Keratinocyte (primary cell): ENCODE data around the gene TNRC18. TPM values are rescaled to one million over a fixed set of nuclear protein-coding genes. Genes with fewer than 3 reads are reported as not detected.

Source experiments
- DNase-seq: peaks from one replicate; pipeline ENCODE4 v3.0.0-alpha.2; 2011; ENCODE audit warnings: low read depth, missing footprints, low spot score
- FAIRE-seq: peaks from 2 replicates; lab custom pipeline; 2011; peaks lifted over from hg19 to GRCh38; lab: Jason Lieb, UNC
- H2AFZ ChIP-seq: 2 replicates; pipeline ENCODE4 v1.6.0; 2012; ENCODE audit warnings: low read length, control low read depth, inconsistent platforms; ENCODE audit not compliant: control insufficient read depth
- H3K27ac ChIP-seq: 2 replicates; pipeline ENCODE4 v1.5.1; 2011; ENCODE audit warnings: low read length; ENCODE audit not compliant: control insufficient read depth, insufficient read depth
- H3K27me3 ChIP-seq: 3 replicates; pipeline ENCODE4 v1.6.0; 2011; ENCODE audit warnings: low read length; ENCODE audit not compliant: control insufficient read depth, insufficient read depth; ENCODE audit errors: extremely low read depth
- H3K36me3 ChIP-seq, 2 experiments: 2 replicates in 1 of 2; 3 replicates in 1 of 2; pipeline ENCODE4 v1.5.1; 2011; ENCODE audit warnings: low read length in 2 of 2, mild to moderate bottlenecking in 1 of 2; ENCODE audit not compliant: control insufficient read depth in 2 of 2, insufficient read depth in 2 of 2; ENCODE audit errors: extremely low read depth in 1 of 2
- H3K4me1 ChIP-seq: 3 replicates; pipeline ENCODE4 v1.5.1; 2011; ENCODE audit warnings: low read length; ENCODE audit not compliant: control insufficient read depth, insufficient read depth; ENCODE audit errors: extremely low read depth
- H3K4me2 ChIP-seq: 3 replicates; pipeline ENCODE4 v1.6.0; 2011; ENCODE audit warnings: low read depth, low read length; ENCODE audit not compliant: control insufficient read depth, insufficient read depth; ENCODE audit errors: extremely low read depth
- H3K4me3 ChIP-seq, 3 experiments: fragments of 200-600 bp in 1 of 3; sonication (generic) in 1 of 3; 2 replicates in 2 of 3; 3 replicates in 1 of 3; pipeline ENCODE4 v1.5.1; 2011 to 2016; ENCODE audit warnings: low read length in 3 of 3, mild to moderate bottlenecking in 3 of 3, control low read depth in 2 of 3, inconsistent platforms in 1 of 3, low read depth in 1 of 3, mixed read lengths in 1 of 3, mixed run types in 1 of 3, moderate library complexity in 1 of 3; ENCODE audit not compliant: control insufficient read depth in 2 of 3, insufficient read depth in 2 of 3; ENCODE audit errors: extremely low read depth in 1 of 3
- H3K79me2 ChIP-seq: 2 replicates; pipeline ENCODE4 v1.6.0; 2012; ENCODE audit warnings: low read length; ENCODE audit not compliant: control insufficient read depth, insufficient read depth
- H3K9ac ChIP-seq: 3 replicates; pipeline ENCODE4 v1.6.0; 2011; ENCODE audit warnings: low read length; ENCODE audit not compliant: control insufficient read depth, insufficient read depth; ENCODE audit errors: extremely low read depth
- H3K9me1 ChIP-seq: 3 replicates; pipeline ENCODE4 v1.6.0; 2011; ENCODE audit warnings: low read length; ENCODE audit not compliant: control insufficient read depth, insufficient read depth; ENCODE audit errors: extremely low read depth
- H3K9me3 ChIP-seq: 2 replicates; pipeline ENCODE4 v1.5.1; 2012; ENCODE audit warnings: low read depth, low read length; ENCODE audit not compliant: control insufficient read depth
- H4K20me1 ChIP-seq: 3 replicates; pipeline ENCODE4 v1.6.0; 2011; ENCODE audit warnings: low read length; ENCODE audit not compliant: control insufficient read depth, insufficient read depth; ENCODE audit errors: extremely low read depth
- EZH2 ChIP-seq: IDR thresholded peaks from one replicate; pipeline ENCODE4 v1.6.1; 2012; ENCODE audit warnings: inconsistent platforms, mild to moderate bottlenecking, low read length, moderate library complexity
- dilution Hi-C: fragments of 300-500 bp; cut with MboI; formaldehyde crosslinking; loops from one replicate; pipeline ENCODE4 v1.7.0; 2020; ENCODE audit warnings: low sequenced_read_pairs; ENCODE audit not compliant: extremely low pct_ligation_motif_present
- polyA plus RNA-seq, 5 experiments: library from polyadenylated mRNA; depleted of rRNA in 3 of 5; stranded (reverse) in 3 of 5; stranded (forward) in 1 of 5; unstranded in 1 of 5; fragments of >200 nt; gene quantifications; 1 replicate in 1 of 5; 2 replicates in 3 of 5; 3 replicates in 1 of 5; pipeline versions ENCODE4 v1.2.1 to v1.2.3, GENCODE V29; 2011 to 2012; ENCODE audit warnings: missing spikeins in 2 of 5, low read depth in 1 of 5, low replicate concordance in 1 of 5
- TF ChIP-seq, protein P1 (sequence below), 3 experiments: IDR thresholded peaks in 1 of 3; conservative IDR thresholded peaks in 1 of 3; optimal IDR thresholded peaks in 1 of 3; 2 replicates in 2 of 3; 3 replicates in 1 of 3; pipeline versions ENCODE3 to v1.5.1; 2011; ENCODE audit warnings: low read length in 3 of 3, mild to moderate bottlenecking in 3 of 3, moderate library complexity in 2 of 3, control low read depth in 1 of 3, inconsistent platforms in 1 of 3; ENCODE audit not compliant: insufficient read depth in 2 of 3; ENCODE audit errors: extremely low read depth in 1 of 3

TNRC18 gene
- polyA plus RNA-seq, 1 donor (not counting 4 experiments of a cell fraction or from before 2014, with no cell fraction given), result 13.2 TPM

DNA sequence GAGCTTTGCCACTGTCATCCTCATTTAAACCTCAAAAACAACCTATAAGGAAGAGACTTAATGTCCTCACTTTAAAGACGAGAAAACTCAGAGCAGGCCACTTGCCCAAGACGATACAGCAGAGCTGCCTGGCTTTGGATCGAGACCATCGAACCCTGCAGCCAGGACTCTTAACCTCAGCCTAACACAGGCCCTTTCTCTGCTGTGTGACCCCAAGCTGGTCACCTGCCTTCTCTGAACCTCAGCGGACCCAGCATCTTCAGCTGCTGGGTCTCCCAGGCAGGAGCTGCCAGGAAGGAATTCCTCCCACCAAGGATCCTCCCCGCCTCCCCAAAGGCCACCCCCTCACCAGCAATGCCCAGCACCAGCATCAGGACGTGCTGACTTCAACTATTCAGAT, 32.7 kb downstream of the TNRC18 start:
- H2AFZ ChIP-seq, result no peak overlapping the region
- H3K27me3 ChIP-seq, result no peaks in the 10 kb centered on the region
- FAIRE-seq (no peak), DNase-seq (no peak)
- no peaks in the 10 kb centered on the region for H3K9me1 ChIP-seq
- H3K79me2 ChIP-seq, result peaks cover 80% of the 10 kb centered on the region
- no peaks in the 10 kb centered on the region for H3K9me3 ChIP-seq
- no peak overlapping the region for H3K9ac ChIP-seq
- TF ChIP-seq, protein P1, sequence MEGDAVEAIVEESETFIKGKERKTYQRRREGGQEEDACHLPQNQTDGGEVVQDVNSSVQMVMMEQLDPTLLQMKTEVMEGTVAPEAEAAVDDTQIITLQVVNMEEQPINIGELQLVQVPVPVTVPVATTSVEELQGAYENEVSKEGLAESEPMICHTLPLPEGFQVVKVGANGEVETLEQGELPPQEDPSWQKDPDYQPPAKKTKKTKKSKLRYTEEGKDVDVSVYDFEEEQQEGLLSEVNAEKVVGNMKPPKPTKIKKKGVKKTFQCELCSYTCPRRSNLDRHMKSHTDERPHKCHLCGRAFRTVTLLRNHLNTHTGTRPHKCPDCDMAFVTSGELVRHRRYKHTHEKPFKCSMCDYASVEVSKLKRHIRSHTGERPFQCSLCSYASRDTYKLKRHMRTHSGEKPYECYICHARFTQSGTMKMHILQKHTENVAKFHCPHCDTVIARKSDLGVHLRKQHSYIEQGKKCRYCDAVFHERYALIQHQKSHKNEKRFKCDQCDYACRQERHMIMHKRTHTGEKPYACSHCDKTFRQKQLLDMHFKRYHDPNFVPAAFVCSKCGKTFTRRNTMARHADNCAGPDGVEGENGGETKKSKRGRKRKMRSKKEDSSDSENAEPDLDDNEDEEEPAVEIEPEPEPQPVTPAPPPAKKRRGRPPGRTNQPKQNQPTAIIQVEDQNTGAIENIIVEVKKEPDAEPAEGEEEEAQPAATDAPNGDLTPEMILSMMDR (optimal IDR thresholded peaks at IDR 0.05 in 1 of 3, IDR thresholded peaks at IDR 0.05 in 1 of 3, conservative IDR thresholded peaks at IDR 0.05 in 1 of 3; ENCODE audit: extremely low read depth in 1 of 3, insufficient read depth in 2 of 3, low read length in 3 of 3), result no peak
- no peak for TF ChIP-seq EZH2
- no peak overlapping the region for H3K4me3 ChIP-seq
- H3K27ac ChIP-seq, result no peak overlapping the region
- H3K4me1 ChIP-seq, result peaks cover 6% of the 10 kb centered on the region
- dilution Hi-C loops, result no loop called here
- H4K20me1 ChIP-seq, result peaks cover 4% of the 10 kb centered on the region
- H3K4me2 ChIP-seq, result no peak overlapping the region
- peaks cover 27 to 36% of the 10 kb centered on the region in 2 experiments for H3K36me3 ChIP-seq

- FAIRE-seq (no peak), DNase-seq (no peak)
- Histone ChIP-seq H3K9me3 (no peaks in the 10 kb centered on the region), H3K9me1 (no peaks in the 10 kb centered on the region), H4K20me1 (peaks cover 11% of the 10 kb centered on the region), H2AFZ (no peak overlapping the region), H3K4me3 (no peak overlapping the region), H3K27ac (no peak overlapping the region), H3K79me2 (peaks cover 78% of the 10 kb centered on the region), H3K36me3 (peaks cover 30 to 31% of the 10 kb centered on the region in 2 experiments), H3K4me1 (peaks cover 4% of the 10 kb centered on the region), H3K27me3 (no peaks in the 10 kb centered on the region), H3K9ac (no peak overlapping the region), H3K4me2 (no peak overlapping the region)
- no peak for TF ChIP-seq EZH2
- TF ChIP-seq, protein P1 (optimal IDR thresholded peaks at IDR 0.05 in 1 of 3, IDR thresholded peaks at IDR 0.05 in 1 of 3, conservative IDR thresholded peaks at IDR 0.05 in 1 of 3; ENCODE audit: extremely low read depth in 1 of 3, insufficient read depth in 2 of 3, low read length in 3 of 3), result no peak
- dilution Hi-C loops, result no loop called here
Measured at GRCh38 chr7:5388905-5389433, 34.7 kb downstream of the TNRC18 start.
